Ectodermal cell (in vitro differentiated cells): ENCODE measurements around the gene SLC48A1.

Experiments used
- H3K27ac ChIP-seq: 2 replicates; pipeline ENCODE4 v1.7.0; 2013; ENCODE audit warnings: mild to moderate bottlenecking, low read depth, low read length; ENCODE audit not compliant: insufficient read depth, poor library complexity, severe bottlenecking
- H3K27me3 ChIP-seq: 2 replicates; pipeline ENCODE4 v1.7.0; 2013; ENCODE audit warnings: mild to moderate bottlenecking, low read length; ENCODE audit not compliant: insufficient read depth, control insufficient read depth, poor library complexity, severe bottlenecking
- H3K36me3 ChIP-seq: one replicate; pipeline ENCODE4 v1.7.0; 2013; ENCODE audit warnings: low read length; ENCODE audit not compliant: control insufficient read depth, insufficient read depth
- H3K4me1 ChIP-seq: one replicate; pipeline ENCODE4 v1.7.0; 2013; ENCODE audit warnings: low read length; ENCODE audit not compliant: control insufficient read depth, insufficient read depth
- H3K4me3 ChIP-seq: 2 replicates; pipeline ENCODE4 v1.7.0; 2013; ENCODE audit warnings: low read depth, low read length, control low read depth; ENCODE audit not compliant: insufficient read depth
- H3K9me3 ChIP-seq: 2 replicates; pipeline ENCODE4 v1.7.0; 2013; ENCODE audit warnings: mild to moderate bottlenecking, low read length, moderate library complexity; ENCODE audit not compliant: control insufficient read depth
- WGBS, 2 experiments: methylation state at CpG; one replicate each; pipeline ENCODE4 v1.1.7; 2013; ENCODE audit warnings: missing lambda C conversion rate in 2 of 2; 5-methylcytosine and 5-hydroxymethylcytosine counted together

Gene SLC48A1

DNA sequence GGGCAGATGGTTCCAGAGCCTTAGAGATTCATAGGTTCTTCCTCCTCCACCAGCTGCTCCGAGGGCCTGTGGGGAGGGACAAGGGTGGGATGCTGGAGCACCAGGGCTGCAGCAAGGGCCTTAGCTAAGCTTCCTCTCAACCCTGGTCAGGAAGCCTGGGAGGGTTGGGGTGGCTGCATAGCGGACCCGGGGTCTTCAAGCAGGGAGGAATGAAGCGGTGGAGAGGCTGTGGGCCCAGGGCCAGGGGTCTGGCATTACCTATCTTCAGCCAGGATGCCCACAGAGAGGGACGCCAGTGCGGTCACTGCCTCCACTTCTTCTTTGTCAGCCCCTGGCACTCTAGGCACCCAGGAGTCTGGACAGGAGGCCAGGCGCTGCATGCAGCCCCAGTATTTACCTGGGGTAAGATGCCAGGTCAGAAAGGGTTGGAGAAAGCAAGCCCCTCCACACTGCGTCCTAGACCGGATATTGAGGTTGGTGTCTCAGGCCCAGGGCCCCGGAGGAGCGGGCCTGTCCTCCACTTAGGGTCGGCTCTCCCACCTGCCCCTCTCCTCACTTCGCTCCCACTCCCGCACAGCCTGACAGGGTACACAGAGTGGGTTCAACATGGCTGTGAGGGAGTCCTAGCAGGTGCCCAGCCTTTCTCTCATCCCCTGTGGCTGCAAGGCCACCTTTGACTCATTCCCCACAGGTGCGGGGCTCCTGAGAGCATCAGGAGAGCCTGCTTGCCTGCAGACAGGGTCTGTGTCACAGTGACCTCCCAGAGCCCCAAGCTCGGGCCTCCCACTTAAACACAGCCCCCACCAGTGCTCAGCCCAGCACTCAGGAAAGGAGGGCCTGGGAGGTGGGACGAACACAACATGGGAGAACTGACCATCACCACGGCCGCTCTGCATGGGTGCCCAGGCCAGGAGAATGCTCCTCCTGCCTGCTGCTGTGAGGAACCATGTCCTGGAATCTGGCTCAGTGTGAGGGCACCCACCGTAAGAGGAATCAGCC, 11.1 kb downstream of the SLC48A1 start:
- 94 to 95% methylated on average over 20 of the region's 20 CpGs for WGBS, 2 experiments
- H3K27ac ChIP-seq = no peak overlapping the region
- H3K4me1 ChIP-seq = peaks cover under 1% of the 10 kb centered on the region
- H3K27me3 ChIP-seq = no peaks in the 10 kb centered on the region
- no peak overlapping the region for H3K4me3 ChIP-seq
- H3K36me3 ChIP-seq = peaks cover 41% of the 10 kb centered on the region
- no peaks in the 10 kb centered on the region for H3K9me3 ChIP-seq

DNA sequence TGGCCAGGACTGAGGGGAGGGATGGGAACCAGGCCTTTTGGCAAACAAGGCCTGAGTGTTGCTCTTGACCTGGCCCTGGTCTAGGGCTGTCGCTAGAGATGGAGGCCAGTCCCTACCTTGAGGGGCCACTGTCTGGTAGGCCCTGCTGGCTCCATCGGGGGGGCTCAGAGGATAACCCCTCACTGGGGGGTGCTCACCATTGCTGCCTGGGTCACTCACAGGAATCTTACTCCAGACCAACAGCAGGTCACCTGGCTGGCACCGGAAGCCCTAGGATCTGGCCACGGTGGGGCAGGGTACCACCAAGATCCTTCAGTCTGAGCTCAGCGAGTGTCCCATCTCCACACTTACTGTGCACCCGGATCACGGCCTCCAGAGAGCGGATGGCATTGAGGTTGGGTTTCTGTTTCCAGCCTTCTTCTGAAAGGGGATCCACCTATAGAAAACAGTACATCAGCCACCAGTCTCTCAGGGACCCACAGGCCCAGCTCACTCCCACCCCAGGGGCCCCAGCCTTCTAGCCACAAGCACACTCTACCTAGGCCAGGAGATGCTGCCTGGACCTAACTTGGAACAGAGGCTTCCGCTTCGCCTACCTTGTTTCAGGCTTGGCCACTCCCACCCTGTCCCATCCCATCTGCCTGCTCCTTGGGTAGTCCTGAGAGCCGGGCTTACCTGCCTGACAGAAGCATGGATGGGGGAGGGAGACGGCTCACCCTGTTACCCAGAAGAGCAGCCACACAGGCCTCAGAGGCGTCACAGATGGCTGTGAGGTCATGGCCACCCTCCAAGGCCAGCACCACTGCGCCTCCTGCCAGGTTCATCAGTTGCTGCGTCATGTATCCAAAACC, 12.2 kb downstream of the SLC48A1 start:
- Histone ChIP-seq H3K9me3 (no peaks in the 10 kb centered on the region), H3K36me3 (peaks cover 41% of the 10 kb centered on the region), H3K4me3 (no peak overlapping the region), H3K4me1 (no peaks in the 10 kb centered on the region), H3K27me3 (no peaks in the 10 kb centered on the region), H3K27ac (no peak overlapping the region)
- WGBS, 2 experiments = 94 to 97% methylated on average over 15 of the region's 15 CpGs

DNA sequence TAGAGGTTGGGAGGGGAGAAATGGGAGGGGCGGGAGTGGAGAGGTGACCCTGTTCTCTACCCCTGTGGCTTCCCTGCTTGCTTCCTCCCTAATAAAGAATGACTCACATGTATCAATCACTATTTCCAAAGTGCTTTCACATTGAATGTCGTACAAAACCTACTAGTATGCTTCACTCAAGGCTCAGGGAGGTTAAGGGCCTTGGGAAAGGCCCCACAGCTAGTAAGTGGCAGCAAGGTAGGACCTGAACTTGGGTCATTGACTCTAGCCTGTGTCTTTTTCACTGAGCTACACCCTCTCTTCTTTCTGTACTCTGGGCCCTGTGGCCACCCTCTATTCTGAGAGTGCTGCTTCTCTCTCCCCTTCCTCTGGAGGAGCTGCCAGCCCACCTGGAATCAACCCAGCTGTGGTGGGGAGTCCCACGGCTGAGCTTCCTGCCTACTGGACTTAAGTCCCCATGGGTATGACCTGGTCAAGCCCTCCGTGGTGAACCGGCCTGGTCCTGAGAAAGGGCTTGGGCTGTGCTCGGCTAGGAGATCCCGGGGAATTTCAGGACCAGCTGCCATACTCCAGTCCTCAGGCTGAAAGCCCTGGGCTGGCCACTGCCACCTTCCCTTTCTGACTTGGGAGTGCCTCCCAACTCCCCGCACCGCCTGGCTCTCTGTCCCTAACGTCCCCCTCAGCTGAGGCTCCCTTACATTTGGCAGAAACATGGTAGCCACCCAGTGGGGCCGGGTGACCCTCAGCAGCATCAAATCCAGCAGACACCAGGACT, 13.0 kb downstream of the SLC48A1 start:
- no peak overlapping the region for H3K4me3 ChIP-seq
- H3K27ac ChIP-seq = no peak overlapping the region
- H3K4me1 ChIP-seq = no peaks in the 10 kb centered on the region
- 91 to 94% methylated on average over 11 of the region's 11 CpGs for WGBS, 2 experiments
- no peaks in the 10 kb centered on the region for H3K27me3 ChIP-seq
- no peaks in the 10 kb centered on the region for H3K9me3 ChIP-seq
- H3K36me3 ChIP-seq = peaks cover 41% of the 10 kb centered on the region

DNA sequence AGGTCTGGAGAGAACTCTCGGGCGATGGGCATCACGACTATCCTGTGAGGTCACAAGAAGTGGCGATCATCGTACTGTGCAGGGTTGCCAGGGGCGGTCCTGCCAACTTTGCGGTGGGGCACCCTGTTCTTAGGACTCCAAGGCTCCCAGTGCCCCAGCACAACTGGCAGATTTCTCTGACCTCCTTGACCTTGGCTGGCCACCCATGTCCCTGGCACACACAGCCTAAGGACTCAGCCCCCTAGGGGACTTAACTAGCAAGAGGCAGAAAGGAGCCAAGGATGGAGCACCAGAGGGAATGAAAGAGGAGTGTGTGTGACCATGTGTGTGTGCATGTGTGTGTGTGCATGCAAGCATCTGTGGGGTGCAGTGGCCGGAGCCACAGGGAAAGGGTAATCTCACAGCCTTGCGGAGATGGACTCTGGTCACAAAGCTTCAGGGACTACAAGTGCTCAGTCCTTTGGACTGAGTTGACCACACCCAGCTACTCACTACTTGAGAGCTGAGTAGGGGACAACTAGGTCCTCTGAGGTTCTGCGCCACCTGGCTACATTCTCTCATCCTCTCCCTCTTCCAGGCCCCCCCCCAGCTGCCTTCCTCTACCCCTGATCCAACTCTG, 13.7 kb downstream of the SLC48A1 start:
- no peak overlapping the region for H3K27ac ChIP-seq
- no peak overlapping the region for H3K4me3 ChIP-seq
- H3K9me3 ChIP-seq = no peaks in the 10 kb centered on the region
- 94 to 97% methylated on average over 10 of the region's 10 CpGs for WGBS, 2 experiments
- no peaks in the 10 kb centered on the region for H3K27me3 ChIP-seq
- no peaks in the 10 kb centered on the region for H3K4me1 ChIP-seq
- peaks cover 41% of the 10 kb centered on the region for H3K36me3 ChIP-seq

DNA sequence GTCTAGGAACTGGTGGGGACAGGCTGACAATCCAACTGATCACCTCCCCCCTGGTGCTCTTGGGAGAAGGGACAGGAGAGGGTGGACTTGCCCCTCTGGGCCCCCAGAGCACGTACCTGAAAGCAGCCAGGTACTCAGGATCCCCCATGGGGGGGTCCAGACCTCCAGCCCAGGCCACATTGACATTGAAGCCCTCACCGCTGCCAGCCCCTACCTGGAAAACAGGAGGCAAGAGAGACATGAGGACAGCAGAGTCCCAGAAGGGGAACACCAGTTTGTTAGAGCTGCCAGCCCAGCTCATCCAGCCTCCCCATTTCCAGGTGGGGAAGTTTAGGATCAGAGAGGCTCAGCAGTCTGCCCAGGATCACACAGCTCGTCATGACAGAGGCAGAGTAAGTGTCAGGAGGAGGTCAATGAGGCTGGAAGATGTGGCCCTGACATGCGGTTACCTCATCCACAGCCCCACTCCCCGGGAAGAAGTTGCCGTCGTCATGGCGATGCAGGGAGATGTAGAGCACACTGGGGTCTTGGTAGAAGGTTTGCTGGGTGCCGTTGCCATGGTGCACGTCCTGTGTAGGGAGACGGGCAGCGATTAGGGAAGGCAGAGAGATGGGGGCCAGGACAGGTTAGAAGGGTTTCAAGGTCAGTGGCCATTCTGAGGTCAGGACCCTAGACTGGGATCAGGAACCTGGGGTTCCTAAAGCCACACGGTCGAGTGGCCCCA, 14.7 kb downstream of the SLC48A1 start:
- H3K27ac ChIP-seq = no peak overlapping the region
- 86 to 89% methylated on average over 14 of the region's 14 CpGs for WGBS, 2 experiments
- no peaks in the 10 kb centered on the region for H3K4me1 ChIP-seq
- H3K9me3 ChIP-seq = no peaks in the 10 kb centered on the region
- H3K27me3 ChIP-seq = no peaks in the 10 kb centered on the region
- H3K36me3 ChIP-seq = peaks cover 41% of the 10 kb centered on the region
- no peak overlapping the region for H3K4me3 ChIP-seq

DNA sequence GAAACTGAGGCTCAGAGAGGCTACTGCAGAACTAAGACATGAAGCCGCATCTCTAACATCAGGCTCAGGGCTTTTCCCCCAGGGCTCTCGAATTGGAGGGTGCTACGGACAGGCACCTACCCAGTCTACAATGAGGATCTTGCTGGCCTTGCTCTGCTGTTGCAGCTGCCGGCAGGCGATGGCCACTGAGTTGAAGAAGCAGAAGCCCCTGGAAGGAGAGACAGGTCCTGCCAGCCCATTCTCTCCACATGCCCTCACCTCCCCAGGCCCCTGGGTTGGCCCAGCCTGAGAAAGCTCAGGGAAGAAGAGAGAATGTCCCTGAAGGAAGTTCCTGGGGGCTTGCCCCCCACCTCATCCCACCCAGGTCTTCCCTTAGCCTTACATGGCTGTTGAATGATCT, 16.1 kb downstream of the SLC48A1 start:
- Histone ChIP-seq H3K27ac (no peak overlapping the region), H3K27me3 (no peaks in the 10 kb centered on the region), H3K36me3 (peaks cover 29% of the 10 kb centered on the region), H3K9me3 (no peaks in the 10 kb centered on the region), H3K4me3 (no peak overlapping the region), H3K4me1 (no peaks in the 10 kb centered on the region)
- WGBS, 2 experiments = 96 to 98% methylated on average over 5 of the region's 5 CpGs

DNA sequence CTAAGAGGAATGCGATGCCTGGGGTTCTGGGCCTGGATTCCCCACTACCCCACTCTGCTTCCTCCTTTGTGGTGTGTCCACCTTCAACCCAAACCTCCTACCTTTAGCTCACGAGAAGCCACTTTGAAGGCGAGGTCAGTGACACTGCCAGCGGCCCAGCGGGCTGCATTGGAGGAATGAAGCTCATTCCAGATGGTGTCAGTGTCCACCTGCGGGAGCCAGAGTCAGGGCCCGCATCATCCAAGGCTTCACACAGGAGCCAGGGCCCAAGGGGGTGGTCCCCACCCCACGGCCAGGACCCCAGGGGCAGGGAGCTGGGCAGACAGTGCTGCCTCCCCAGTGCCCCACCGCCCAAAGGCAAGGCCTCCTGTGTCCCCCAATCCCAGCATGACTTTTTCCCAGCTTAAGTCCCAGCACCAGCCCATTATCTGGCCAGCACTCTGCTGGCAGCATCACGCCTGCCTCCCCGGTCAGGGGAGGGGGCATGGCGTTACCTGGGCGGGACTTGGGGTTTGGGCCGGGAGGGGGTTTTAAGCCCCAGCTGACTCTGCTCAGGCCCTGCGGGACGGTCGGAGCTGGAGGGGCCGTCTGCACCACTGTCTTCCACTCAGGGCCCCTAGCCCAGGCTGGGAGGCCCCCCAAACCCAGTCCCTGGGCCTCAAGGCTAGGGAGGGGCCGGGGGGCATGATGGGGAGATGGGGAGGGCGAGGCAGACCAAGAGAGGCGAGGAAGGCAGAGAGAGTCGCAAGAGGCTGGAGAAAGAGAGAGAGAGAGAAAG, 16.9 kb downstream of the SLC48A1 start:
- Histone ChIP-seq H3K27ac (no peak overlapping the region), H3K9me3 (no peaks in the 10 kb centered on the region), H3K4me1 (no peaks in the 10 kb centered on the region), H3K36me3 (peaks cover 22% of the 10 kb centered on the region), H3K27me3 (no peaks in the 10 kb centered on the region), H3K4me3 (no peak overlapping the region)
- 93 to 94% methylated on average over 22 of the region's 22 CpGs for WGBS, 2 experiments

DNA sequence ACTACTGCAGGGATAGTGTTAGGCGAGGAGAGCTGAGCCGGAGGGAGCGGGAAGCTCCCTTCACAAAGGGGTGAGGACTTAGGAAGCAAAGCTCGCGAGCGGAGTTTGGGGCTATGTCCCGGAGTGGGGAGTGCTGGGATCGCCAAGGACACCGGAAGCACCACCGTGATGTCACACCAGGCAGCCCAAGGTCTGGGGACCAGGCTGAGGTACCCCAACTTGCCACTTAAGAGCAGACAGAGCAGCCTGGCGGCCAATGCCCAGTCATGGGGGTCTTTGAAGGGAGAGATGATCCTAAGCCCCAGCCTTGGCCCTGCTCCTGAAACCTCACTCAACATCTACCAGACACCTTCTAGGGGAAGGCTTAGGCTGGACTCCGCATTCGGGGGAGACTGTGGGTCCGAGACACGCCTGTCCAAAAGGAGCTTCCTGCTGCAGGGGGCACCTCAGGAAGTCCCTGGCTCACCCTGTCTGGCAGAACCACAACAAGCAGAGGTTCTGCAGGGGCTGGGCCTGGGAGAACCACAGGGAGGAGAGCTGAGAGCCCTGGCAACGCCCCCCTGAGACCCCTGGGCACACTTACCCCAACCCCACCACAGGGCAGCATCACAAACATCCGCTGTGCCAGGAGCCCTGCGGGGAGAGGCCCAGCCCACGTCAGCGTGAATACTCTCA, 17.8 kb downstream of the SLC48A1 start:
- H3K4me3 ChIP-seq = no peak overlapping the region
- peaks cover 14% of the 10 kb centered on the region for H3K36me3 ChIP-seq
- H3K9me3 ChIP-seq = no peaks in the 10 kb centered on the region
- 94 to 96% methylated on average over 20 of the region's 20 CpGs for WGBS, 2 experiments
- H3K27ac ChIP-seq = no peak overlapping the region
- H3K27me3 ChIP-seq = no peaks in the 10 kb centered on the region
- no peaks in the 10 kb centered on the region for H3K4me1 ChIP-seq
